Ectodermal cell (in vitro differentiated cells): ENCODE results near the gene CDH9.

ENCODE experiments used
- H3K27ac ChIP-seq: 2 replicates; pipeline ENCODE4 v1.7.0; 2013; ENCODE audit warnings: mild to moderate bottlenecking, low read depth, low read length; ENCODE audit not compliant: insufficient read depth, poor library complexity, severe bottlenecking
- H3K27me3 ChIP-seq: 2 replicates; pipeline ENCODE4 v1.7.0; 2013; ENCODE audit warnings: mild to moderate bottlenecking, low read length; ENCODE audit not compliant: insufficient read depth, control insufficient read depth, poor library complexity, severe bottlenecking
- H3K36me3 ChIP-seq: one replicate; pipeline ENCODE4 v1.7.0; 2013; ENCODE audit warnings: low read length; ENCODE audit not compliant: control insufficient read depth, insufficient read depth
- H3K4me1 ChIP-seq: one replicate; pipeline ENCODE4 v1.7.0; 2013; ENCODE audit warnings: low read length; ENCODE audit not compliant: control insufficient read depth, insufficient read depth
- H3K4me3 ChIP-seq: 2 replicates; pipeline ENCODE4 v1.7.0; 2013; ENCODE audit warnings: low read depth, low read length, control low read depth; ENCODE audit not compliant: insufficient read depth
- H3K9me3 ChIP-seq: 2 replicates; pipeline ENCODE4 v1.7.0; 2013; ENCODE audit warnings: mild to moderate bottlenecking, low read length, moderate library complexity; ENCODE audit not compliant: control insufficient read depth
- WGBS, 2 experiments: methylation state at CpG; one replicate each; pipeline ENCODE4 v1.1.7; 2013; ENCODE audit warnings: missing lambda C conversion rate in 2 of 2; 5-methylcytosine and 5-hydroxymethylcytosine counted together

CDH9 gene

GRCh38 chr5:27021471-27021870 is 16.9 kb downstream of the CDH9 start:
- Histone ChIP-seq H3K4me3 (no peak overlapping the region), H3K27me3 (no peaks in the 10 kb centered on the region), H3K36me3 (no peaks in the 10 kb centered on the region), H3K4me1 (no peaks in the 10 kb centered on the region), H3K9me3 (no peaks in the 10 kb centered on the region), H3K27ac (no peak overlapping the region)
- 100% methylated on average over 1 of the region's 1 CpG; no CpG with 5 or more reads in 1 of the 2 experiments for WGBS, 2 experiments

DNA sequence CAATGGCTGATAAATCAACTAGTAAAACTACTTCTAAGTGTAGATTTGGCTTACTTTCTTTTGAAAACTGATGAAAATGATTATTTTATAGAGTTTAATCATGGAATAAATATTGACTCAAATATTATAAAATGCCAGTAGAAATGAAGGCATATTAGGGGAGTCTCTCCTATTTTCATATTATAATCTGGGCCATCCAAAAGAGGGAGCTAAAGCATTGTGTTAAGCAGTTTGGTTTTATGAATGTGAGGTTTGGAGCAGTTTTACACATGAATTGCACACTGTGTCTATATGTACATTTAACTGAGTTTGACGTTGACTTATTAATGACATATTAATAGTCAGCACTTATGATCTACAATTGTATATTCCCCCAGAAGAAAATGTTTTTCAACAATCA is 17.4 kb downstream of the CDH9 start:
- Histone ChIP-seq H3K27me3 (no peaks in the 10 kb centered on the region), H3K36me3 (no peaks in the 10 kb centered on the region), H3K4me1 (no peaks in the 10 kb centered on the region), H3K4me3 (no peak overlapping the region), H3K9me3 (no peaks in the 10 kb centered on the region), H3K27ac (no peak overlapping the region)
- WGBS, 2 experiments: no CpG with 5 or more reads among the region's 1 CpG

GRCh38 chr5:27015758-27016157 is 22.6 kb downstream of the CDH9 start:
- no peaks in the 10 kb centered on the region for H3K36me3 ChIP-seq
- H3K27me3 ChIP-seq: no peaks in the 10 kb centered on the region
- no peak overlapping the region for H3K4me3 ChIP-seq
- no peaks in the 10 kb centered on the region for H3K9me3 ChIP-seq
- no peak overlapping the region for H3K27ac ChIP-seq
- H3K4me1 ChIP-seq: no peaks in the 10 kb centered on the region

GRCh38 chr5:27011274-27011673 is 27.1 kb downstream of the CDH9 start:
- Histone ChIP-seq H3K36me3 (no peaks in the 10 kb centered on the region), H3K4me3 (no peak overlapping the region), H3K27ac (no peak overlapping the region), H3K4me1 (no peaks in the 10 kb centered on the region), H3K27me3 (no peaks in the 10 kb centered on the region), H3K9me3 (no peaks in the 10 kb centered on the region)
- WGBS, 2 experiments: 96% methylated on average over 4 of the region's 4 CpGs

- no peaks in the 10 kb centered on the region for H3K4me1 ChIP-seq
- no peaks in the 10 kb centered on the region for H3K27me3 ChIP-seq
- WGBS, 2 experiments: 89 to 91% methylated on average over 1 of the region's 1 CpG
- H3K4me3 ChIP-seq: no peak overlapping the region
- H3K27ac ChIP-seq: no peak overlapping the region
- H3K36me3 ChIP-seq: no peaks in the 10 kb centered on the region
- H3K9me3 ChIP-seq: no peaks in the 10 kb centered on the region
Measured at GRCh38 chr5:27010646-27011045, 27.7 kb downstream of the CDH9 start.

DNA sequence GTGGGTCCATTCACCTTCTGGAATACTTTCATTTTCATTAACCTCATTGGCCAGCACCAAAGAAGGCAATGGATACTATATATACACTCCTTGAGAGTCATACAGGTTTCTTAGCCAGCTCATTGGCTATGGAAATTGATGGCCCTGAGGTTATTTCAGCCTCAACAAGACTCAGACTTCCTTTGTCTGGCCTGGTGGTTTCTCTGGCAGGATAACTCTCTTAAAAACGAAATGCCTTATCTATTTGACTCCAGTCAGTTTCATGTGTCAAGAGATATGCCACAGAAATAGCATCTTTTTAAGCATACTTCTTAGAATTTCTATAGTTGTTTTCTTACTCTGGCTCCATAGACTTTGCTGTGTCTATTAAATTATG is 28.9 kb downstream of the CDH9 start:
- WGBS, 2 experiments: 91 to 93% methylated on average over 1 of the region's 1 CpG
- H3K4me1 ChIP-seq: no peaks in the 10 kb centered on the region
- no peaks in the 10 kb centered on the region for H3K27me3 ChIP-seq
- H3K9me3 ChIP-seq: no peaks in the 10 kb centered on the region
- no peaks in the 10 kb centered on the region for H3K36me3 ChIP-seq
- no peak overlapping the region for H3K27ac ChIP-seq
- H3K4me3 ChIP-seq: no peak overlapping the region

- WGBS, 2 experiments: 89 to 98% methylated on average over 2 to 3 of the region's 3 CpGs
- Histone ChIP-seq H3K36me3 (no peaks in the 10 kb centered on the region), H3K4me1 (no peaks in the 10 kb centered on the region), H3K27ac (no peak overlapping the region), H3K4me3 (no peak overlapping the region), H3K27me3 (no peaks in the 10 kb centered on the region), H3K9me3 (no peaks in the 10 kb centered on the region)
Measured at GRCh38 chr5:27008604-27009539, 29.5 kb downstream of the CDH9 start.

GRCh38 chr5:27007121-27007520 is 31.3 kb downstream of the CDH9 start:
- no peaks in the 10 kb centered on the region for H3K9me3 ChIP-seq
- no peaks in the 10 kb centered on the region for H3K36me3 ChIP-seq

DNA sequence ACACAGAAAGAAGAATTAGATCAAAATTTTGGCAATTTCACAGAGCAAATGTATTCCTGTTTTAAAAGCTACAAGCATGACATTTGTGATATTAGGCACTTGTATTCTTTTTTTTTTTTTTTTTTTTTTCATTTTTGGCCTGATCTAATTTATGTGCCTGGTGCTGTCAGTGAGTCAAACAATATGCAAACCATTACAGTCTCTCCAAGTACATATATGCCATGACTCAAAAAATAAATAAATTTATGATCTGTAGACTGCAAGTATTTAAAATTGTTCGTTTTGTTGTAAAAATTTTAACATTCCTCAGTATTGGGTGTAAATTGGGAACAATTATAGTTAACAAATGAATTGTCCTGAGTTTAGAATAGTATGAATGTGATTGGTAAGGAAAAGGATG is 51.4 kb downstream of the CDH9 start:
- WGBS, 2 experiments: 82 to 100% methylated on average over 1 of the region's 1 CpG
- H3K4me3 ChIP-seq: no peak overlapping the region
- H3K9me3 ChIP-seq: no peaks in the 10 kb centered on the region
- no peak overlapping the region for H3K27ac ChIP-seq
- no peaks in the 10 kb centered on the region for H3K27me3 ChIP-seq
- no peaks in the 10 kb centered on the region for H3K4me1 ChIP-seq
- H3K36me3 ChIP-seq: no peaks in the 10 kb centered on the region

More at GRCh38 chr5:27007121-27007520, 31.3 kb downstream of the CDH9 start:
- no peaks in the 10 kb centered on the region for H3K4me1 ChIP-seq
- H3K27ac ChIP-seq: no peak overlapping the region
- no peak overlapping the region for H3K4me3 ChIP-seq
- no peaks in the 10 kb centered on the region for H3K27me3 ChIP-seq

DNA sequence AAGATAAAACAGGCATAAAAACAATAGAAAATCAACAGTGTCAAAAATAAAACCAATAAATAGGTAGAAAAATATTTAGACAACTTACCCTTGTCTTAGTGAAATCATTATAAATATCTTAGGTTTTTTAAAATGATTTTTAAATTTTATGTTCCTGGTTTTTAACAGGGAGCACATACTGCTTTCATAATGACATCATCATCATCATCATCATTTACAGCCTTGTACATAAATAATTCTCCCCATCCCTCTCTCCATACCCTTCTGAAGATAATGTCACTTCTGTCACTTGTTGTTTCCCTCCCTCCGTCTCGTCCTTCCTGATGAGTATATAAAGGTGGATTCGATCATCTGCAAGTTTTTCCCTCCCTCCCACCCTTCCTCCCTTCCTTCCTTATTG is 56.6 kb downstream of the CDH9 start:
- no peak overlapping the region for H3K4me3 ChIP-seq
- H3K36me3 ChIP-seq: no peaks in the 10 kb centered on the region
- no peaks in the 10 kb centered on the region for H3K9me3 ChIP-seq
- H3K27me3 ChIP-seq: no peaks in the 10 kb centered on the region
- H3K27ac ChIP-seq: no peak overlapping the region
- H3K4me1 ChIP-seq: no peaks in the 10 kb centered on the region
- WGBS, 2 experiments: 80% methylated on average over 1 of the region's 3 CpGs; no CpG with 5 or more reads in 1 of the 2 experiments
